IMR-90 (cell line): ENCODE data around the gene NKAIN2. TPM values are rescaled to one million over a fixed set of nuclear protein-coding genes. Genes with fewer than 3 reads are reported as not detected.
A peak's percentile ranks its signal among the peaks of the same experiment; 100 is the strongest.

Source experiments
- ATAC-seq: fragments of 200-7000 bp; cut with Tn5 transposase; 2 replicates; pipeline ENCODE4 v1.9.1; 2020; ENCODE audit warnings: low read depth, mild to moderate bottlenecking, moderate library complexity
- BruUV-seq: library from RNA; stranded (reverse); fragments of 400-500 nt; replicated peaks from 2 replicates; lab custom pipeline; 2021; lab: Mats Ljungman, UMichigan
- CTCF ChIA-PET: fragments of 300-600 bp; formaldehyde crosslinking; extraction: SDS; loops from one replicate; lab custom pipeline; 2021; ENCODE audit warnings: antibody characterized with exemption; lab: Yijun Ruan, JAX
- POLR2A ChIA-PET: fragments of 300-600 bp; sonication (Branson Sonifier 250); formaldehyde crosslinking; loops from one replicate; lab custom pipeline; 2022; ENCODE audit warnings: antibody characterized with exemption; ENCODE audit not compliant: unreplicated experiment; lab: Charles Lee
- DNase-seq: peaks from one replicate; pipeline ENCODE4 v3.0.0; 2013
- H2AFZ ChIP-seq: replicated peaks from 2 replicates; pipeline ENCODE3; 2013; ENCODE audit warnings: low read length, mild to moderate bottlenecking; ENCODE audit not compliant: poor library complexity
- H2AK5ac ChIP-seq: 2 replicates; pipeline ENCODE4 v1.6.1; 2013; ENCODE audit warnings: low read depth, low read length, inconsistent platforms
- H2AK9ac ChIP-seq: replicated peaks from 2 replicates; pipeline ENCODE3; 2013; ENCODE audit warnings: mild to moderate bottlenecking, low read depth, low read length, moderate library complexity; ENCODE audit not compliant: poor library complexity
- H2BK120ac ChIP-seq: 2 replicates; pipeline ENCODE4 v1.6.1; 2013; ENCODE audit warnings: low read depth, low read length, inconsistent platforms
- H2BK15ac ChIP-seq: 3 replicates; pipeline ENCODE4 v1.6.1; 2013; ENCODE audit warnings: low read depth, low read length, inconsistent platforms
- H2BK20ac ChIP-seq: 2 replicates; pipeline ENCODE4 v1.6.1; 2013; ENCODE audit warnings: low read depth, mild to moderate bottlenecking, inconsistent platforms, low read length, moderate library complexity
- H2BK5ac ChIP-seq: 2 replicates; pipeline ENCODE4 v1.6.1; 2013; ENCODE audit warnings: mild to moderate bottlenecking, low read depth, low read length, inconsistent platforms; ENCODE audit not compliant: poor library complexity, severe bottlenecking
- H3K14ac ChIP-seq: replicated peaks from 2 replicates; pipeline ENCODE4 v1.6.1; 2013; ENCODE audit warnings: low read depth, low read length, inconsistent platforms
- H3K18ac ChIP-seq: 2 replicates; pipeline ENCODE4 v1.6.1; 2013; ENCODE audit warnings: low read depth, low read length, control low read depth
- H3K23ac ChIP-seq: 2 replicates; pipeline ENCODE4 v1.6.1; 2013; ENCODE audit warnings: low read depth, low read length, inconsistent platforms
- H3K27ac ChIP-seq: 2 replicates; pipeline ENCODE4 v1.5.1; 2013; ENCODE audit warnings: mild to moderate bottlenecking, control low read depth, low read length; ENCODE audit not compliant: insufficient read depth
- H3K27me3 ChIP-seq: 2 replicates; pipeline ENCODE4 v1.6.1; 2013; ENCODE audit warnings: low read length; ENCODE audit not compliant: control insufficient read depth, insufficient read depth
- H3K36me3 ChIP-seq: 2 replicates; pipeline ENCODE4 v1.6.1; 2013; ENCODE audit warnings: low read length, mixed read lengths; ENCODE audit not compliant: control insufficient read depth, insufficient read depth
- H3K4ac ChIP-seq: 2 replicates; pipeline ENCODE4 v1.6.1; 2013; ENCODE audit warnings: low read depth, low read length, inconsistent platforms
- H3K4me1 ChIP-seq: 2 replicates; pipeline ENCODE4 v1.6.1; 2013; ENCODE audit warnings: low read length, mixed read lengths; ENCODE audit not compliant: control insufficient read depth, insufficient read depth
- H3K4me2 ChIP-seq: 2 replicates; pipeline ENCODE4 v1.6.1; 2013; ENCODE audit warnings: low read depth, mild to moderate bottlenecking, control low read depth, low read length, moderate library complexity
- H3K4me3 ChIP-seq: 2 replicates; pipeline ENCODE4 v1.5.1; 2013; ENCODE audit warnings: low read depth, mild to moderate bottlenecking, control low read depth, low read length, moderate library complexity; ENCODE audit not compliant: insufficient read depth
- H3K56ac ChIP-seq: 2 replicates; pipeline ENCODE4 v1.6.1; 2013; ENCODE audit warnings: low read length, inconsistent platforms; ENCODE audit not compliant: insufficient read depth; ENCODE audit errors: extremely low read depth
- H3K79me1 ChIP-seq, 2 experiments: 2 replicates each; pipeline ENCODE4 v1.6.1; 2013; ENCODE audit warnings: low read length in 2 of 2, inconsistent platforms in 1 of 2, low read depth in 1 of 2
- H3K9ac ChIP-seq: 2 replicates; pipeline ENCODE4 v1.6.1; 2013; ENCODE audit warnings: low read depth, low read length, control low read depth
- H3K9me1 ChIP-seq: 2 replicates; pipeline ENCODE4 v1.6.1; 2013; ENCODE audit warnings: low read length, inconsistent platforms; ENCODE audit not compliant: insufficient read depth
- H3K9me3 ChIP-seq: 2 replicates; pipeline ENCODE4 v1.6.1; 2013; ENCODE audit warnings: low read length; ENCODE audit not compliant: control insufficient read depth, insufficient read depth
- H4K20me1 ChIP-seq: 2 replicates; pipeline ENCODE4 v1.6.1; 2013; ENCODE audit warnings: low read length, inconsistent platforms; ENCODE audit not compliant: insufficient read depth
- H4K5ac ChIP-seq: 2 replicates; pipeline ENCODE4 v1.6.1; 2013; ENCODE audit warnings: mild to moderate bottlenecking, low read depth, low read length, control low read depth
- H4K8ac ChIP-seq, 2 experiments: 2 replicates each; pipeline ENCODE4 v1.6.1; 2013; ENCODE audit warnings: low read depth in 2 of 2, low read length in 2 of 2, control low read depth in 1 of 2, inconsistent platforms in 1 of 2
- H4K91ac ChIP-seq: 2 replicates; pipeline ENCODE4 v1.6.1; 2013; ENCODE audit warnings: low read depth, low read length, inconsistent platforms; ENCODE audit not compliant: insufficient read depth
- BHLHE40 ChIP-seq: fragments of 150-350 bp; IDR thresholded peaks from 2 replicates; pipeline ENCODE4 v1.6.1; 2016; ENCODE audit warnings: mild to moderate bottlenecking, low read depth, low read length
- CEBPB ChIP-seq: IDR thresholded peaks from 2 replicates; pipeline ENCODE4 v1.6.1; 2012; ENCODE audit warnings: low read depth, low read length, improper control_type of control experiment
- CTCF ChIP-seq: conservative IDR thresholded peaks from 2 replicates; pipeline ENCODE4 v1.5.1; 2012; ENCODE audit warnings: mild to moderate bottlenecking, low read depth, low read length, improper control_type of control experiment
- MAFK ChIP-seq: IDR thresholded peaks from 2 replicates; pipeline ENCODE4 v1.6.1; 2012; ENCODE audit warnings: low read depth, low read length, improper control_type of control experiment
- MAZ ChIP-seq: IDR thresholded peaks from 2 replicates; pipeline ENCODE4 v1.6.1; 2012; ENCODE audit warnings: low read depth, mild to moderate bottlenecking, low read length, improper control_type of control experiment, moderate library complexity, borderline replicate concordance
- MXI1 ChIP-seq: IDR thresholded peaks from 2 replicates; pipeline ENCODE4 v1.6.1; 2012; ENCODE audit warnings: low read depth, mild to moderate bottlenecking, low read length, moderate library complexity, borderline replicate concordance
- WGBS, 2 experiments: methylation state at CpG; one replicate each; pipeline versions ENCODE4 v1.1.5 to v1.1.7; 2013; ENCODE audit warnings: missing lambda C conversion rate in 2 of 2; ENCODE audit not compliant: insufficient read length in 1 of 2; ENCODE audit errors: extremely low coverage in 2 of 2; 5-methylcytosine and 5-hydroxymethylcytosine counted together
- dilution Hi-C: fragments of 300-500 bp; cut with HindIII; formaldehyde crosslinking; loops from one replicate; pipeline ENCODE4 v1.14.3; 2018; ENCODE audit warnings: low sequenced_read_pairs; ENCODE audit not compliant: unreplicated experiment
- in situ Hi-C: fragments of 300-500 bp; cut with MboI; formaldehyde crosslinking; loops from 3 replicates; pipeline ENCODE4 v1.14.3; 2019; ENCODE audit warnings: low sequenced_read_pairs, inconsistent platforms, mixed read lengths
- intact Hi-C: fragments of 100-400 bp; cut with micrococcal nuclease; formaldehyde crosslinking; loops from 2 replicates; pipeline ENCODE4 v1.10.0; 2022
- polyA plus RNA-seq, 3 experiments: library from polyadenylated mRNA; depleted of rRNA; stranded (reverse); fragments of >200 nt; gene quantifications; 2 replicates each; pipeline ENCODE4 v1.2.3, GENCODE V29; 2012; ENCODE audit warnings: low replicate concordance in 1 of 3
- total RNA-seq: library from RNA; depleted of rRNA; stranded (reverse); fragments of >200 nt; gene quantifications from 2 replicates; pipeline ENCODE4 v1.2.3, GENCODE V29; 2012
- TF ChIP-seq, protein P1 (sequence below): fragments of 150-350 bp; IDR thresholded peaks from 2 replicates; pipeline ENCODE4 v1.6.1; 2016; ENCODE audit warnings: low read depth, mild to moderate bottlenecking, low read length, moderate library complexity, borderline replicate concordance

Gene NKAIN2
- total and polyA plus RNA-seq, 2 of the 4 experiments (the other 2 are of a cell fraction): not detected

GRCh38 chr6:124770784-124771183, 967.1 kb downstream of the NKAIN2 start:
- DNase-seq (no peak), ATAC-seq (no peak)
- no peaks in the 10 kb centered on the region for H3K27me3 ChIP-seq
- no peak overlapping the region for H3K14ac ChIP-seq
- no peak overlapping the region for H4K8ac ChIP-seq
- H3K4ac ChIP-seq: no peak overlapping the region
- intact Hi-C loops: no loop called here
- no peak overlapping the region for H4K5ac ChIP-seq
- no peak overlapping the region for H2BK5ac ChIP-seq
- in situ Hi-C loops: no loop called here
- no peak overlapping the region for H2AFZ ChIP-seq
- no peak overlapping the region for H4K91ac ChIP-seq
- no peak overlapping the region for H3K4me2 ChIP-seq
- H3K36me3 ChIP-seq: no peaks in the 10 kb centered on the region
- H3K79me1 ChIP-seq: no peaks in the 10 kb centered on the region
- H3K56ac ChIP-seq: no peak overlapping the region
- H2AK5ac ChIP-seq: no peak overlapping the region
- no peak overlapping the region for H3K18ac ChIP-seq
- no peak overlapping the region for H2BK120ac ChIP-seq
- H3K4me1 ChIP-seq: no peaks in the 10 kb centered on the region
- no peak overlapping the region for H2BK20ac ChIP-seq
- H3K9ac ChIP-seq: no peak overlapping the region
- ChIA-PET CTCF (interaction anchor here (0.9 kb wide), 1 partner anchor 25 kb away, joined by 3 read pairs; no protein-coding TSS in a partner anchor), POLR2A (no interaction called here)
- no peak for TF ChIP-seq MAZ
- no peak for TF ChIP-seq CEBPB
- TF ChIP-seq, protein P1, sequence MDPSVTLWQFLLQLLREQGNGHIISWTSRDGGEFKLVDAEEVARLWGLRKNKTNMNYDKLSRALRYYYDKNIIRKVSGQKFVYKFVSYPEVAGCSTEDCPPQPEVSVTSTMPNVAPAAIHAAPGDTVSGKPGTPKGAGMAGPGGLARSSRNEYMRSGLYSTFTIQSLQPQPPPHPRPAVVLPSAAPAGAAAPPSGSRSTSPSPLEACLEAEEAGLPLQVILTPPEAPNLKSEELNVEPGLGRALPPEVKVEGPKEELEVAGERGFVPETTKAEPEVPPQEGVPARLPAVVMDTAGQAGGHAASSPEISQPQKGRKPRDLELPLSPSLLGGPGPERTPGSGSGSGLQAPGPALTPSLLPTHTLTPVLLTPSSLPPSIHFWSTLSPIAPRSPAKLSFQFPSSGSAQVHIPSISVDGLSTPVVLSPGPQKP: no peak
- no peak for TF ChIP-seq CTCF
- peak; percentile 60 for TF ChIP-seq MAFK
- TF ChIP-seq MXI1: no peak
- TF ChIP-seq BHLHE40: no peak
- no peak overlapping the region for H2AK9ac ChIP-seq
- H3K4me3 ChIP-seq: no peak overlapping the region
- dilution Hi-C loops: no loop called here
- no peaks in the 10 kb centered on the region for H3K9me3 ChIP-seq
- H3K9me1 ChIP-seq: no peaks in the 10 kb centered on the region
- H3K27ac ChIP-seq: no peak overlapping the region
- H4K20me1 ChIP-seq: no peaks in the 10 kb centered on the region
- H2BK15ac ChIP-seq: no peak overlapping the region
- BruUV-seq: no TSS peak
- WGBS, 2 experiments: no CpG with 5 or more reads among the region's 3 CpGs
- no peak overlapping the region for H3K23ac ChIP-seq
